BJ (cell line): ENCODE data around the gene C10orf90. TPM values are rescaled to one million over a fixed set of nuclear protein-coding genes. Genes with fewer than 3 reads are reported as not detected.

Experiments used
- CTCF ChIA-PET: fragments of 350-600 bp; formaldehyde crosslinking; extraction: SDS; loops from one replicate; lab custom pipeline; 2021; ENCODE audit warnings: antibody characterized with exemption, inconsistent platforms; lab: Yijun Ruan, JAX
- POLR2A ChIA-PET: fragments of 300-600 bp; sonication (Branson Sonifier 250); formaldehyde crosslinking; extraction: SDS; loops from one replicate; lab custom pipeline; 2021; ENCODE audit warnings: antibody characterized with exemption; lab: Charles Lee
- DNase-seq: peaks from one replicate; pipeline ENCODE4 v3.0.0-alpha.2; 2011; ENCODE audit warnings: low read depth
- H3K27me3 ChIP-seq: 2 replicates; pipeline ENCODE4 v1.6.0; 2011; ENCODE audit warnings: low read length; ENCODE audit not compliant: control insufficient read depth, insufficient read depth
- H3K36me3 ChIP-seq: 2 replicates; pipeline ENCODE4 v1.5.1; 2011; ENCODE audit warnings: low read length; ENCODE audit not compliant: control insufficient read depth, insufficient read depth
- H3K4me3 ChIP-seq: 2 replicates; pipeline ENCODE4 v1.5.1; 2011; ENCODE audit warnings: low read depth, mild to moderate bottlenecking, control low read depth, low read length
- CTCF ChIP-seq: IDR thresholded peaks from 2 replicates; pipeline ENCODE4 v1.5.1; 2011; ENCODE audit warnings: low read depth, mild to moderate bottlenecking, control low read depth, inconsistent platforms, low read length, moderate library complexity; ENCODE audit not compliant: insufficient read depth
- polyA plus RNA-seq: library from polyadenylated mRNA; depleted of rRNA; stranded (reverse); fragments of >200 nt; gene quantifications from 2 replicates; pipeline ENCODE4 v1.2.3, GENCODE V29; 2011

Gene C10orf90
- polyA plus RNA-seq, 1 experiment = not detected

- ChIA-PET POLR2A (no interaction called here), CTCF (no interaction called here)
- no peaks in the 10 kb centered on the region for H3K36me3 ChIP-seq
- TF ChIP-seq CTCF = no peak
- H3K4me3 ChIP-seq = no peak overlapping the region
- peaks cover 2% of the 10 kb centered on the region; the same call in 1 of the 2 replicates for H3K27me3 ChIP-seq
- no peak for DNase-seq
Measured at GRCh38 chr10:126438407-126438783, 232.1 kb downstream of the C10orf90 start.

DNA sequence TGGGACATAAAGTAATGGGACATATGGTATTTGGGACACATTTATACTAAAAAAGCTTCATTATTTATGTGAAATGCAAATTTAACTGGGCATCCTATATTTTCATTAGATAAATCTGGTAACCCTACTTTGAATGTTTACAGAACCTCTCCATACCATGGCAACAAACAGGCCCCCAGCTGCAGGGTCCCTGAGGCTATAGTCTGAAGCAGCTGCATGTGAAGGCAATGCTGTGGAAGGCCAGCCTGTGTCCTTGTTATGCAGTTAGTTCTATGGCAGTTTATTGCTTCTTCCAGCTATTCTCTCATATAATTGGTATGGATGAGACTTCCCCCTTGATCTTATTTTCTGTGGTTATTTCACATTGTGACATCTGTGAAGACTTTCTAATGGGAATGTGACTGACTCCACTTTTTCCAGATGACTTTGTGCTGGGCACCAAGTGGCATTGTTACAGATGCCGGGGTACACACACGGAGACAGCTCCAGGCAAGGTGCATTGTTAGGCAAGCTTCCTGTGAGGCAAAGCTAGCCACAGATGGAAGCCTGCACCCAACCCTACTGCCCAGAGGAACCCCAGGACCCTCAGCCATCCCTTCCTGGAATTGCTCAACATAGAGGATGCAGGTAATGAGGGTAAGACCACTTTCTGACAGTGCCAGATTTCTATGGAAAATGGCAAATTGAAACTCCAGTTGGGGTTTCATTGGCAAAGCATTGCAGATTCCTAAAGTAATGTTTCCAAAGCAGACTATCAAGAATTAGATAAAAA is 232.7 kb downstream of the C10orf90 start:
- CTCF ChIA-PET = no interaction called here
- POLR2A ChIA-PET = no interaction called here

GRCh38 chr10:126434235-126434634 is 236.3 kb downstream of the C10orf90 start:
- ChIA-PET POLR2A (no interaction called here), CTCF (interaction anchor here (0.6 to 0.8 kb wide), 3 partner anchors 15 to 70 kb away, joined by 3 read pairs; no protein-coding TSS in a partner anchor)
- Histone ChIP-seq H3K36me3 (no peaks in the 10 kb centered on the region), H3K27me3 (peaks cover 2% of the 10 kb centered on the region; the same call in 1 of the 2 replicates), H3K4me3 (no peak overlapping the region)
- no peak for TF ChIP-seq CTCF
- no peak for DNase-seq

More for the DNA sequence above, 232.7 kb downstream of the C10orf90 start:
- H3K36me3 ChIP-seq = no peaks in the 10 kb centered on the region
- DNase-seq = no peak
- H3K27me3 ChIP-seq = peaks cover 2% of the 10 kb centered on the region; the same call in 1 of the 2 replicates
- no peak overlapping the region for H3K4me3 ChIP-seq
- no peak for TF ChIP-seq CTCF

GRCh38 chr10:126433351-126433750 is 237.1 kb downstream of the C10orf90 start:
- no peak overlapping the region for H3K4me3 ChIP-seq
- CTCF ChIA-PET = interaction anchor here (0.7 kb wide), 1 partner anchor 16 kb away, joined by 3 read pairs; no protein-coding TSS in a partner anchor

More at GRCh38 chr10:126433351-126433750, 237.1 kb downstream of the C10orf90 start:
- no peaks in the 10 kb centered on the region for H3K36me3 ChIP-seq
- no peak for TF ChIP-seq CTCF
- DNase-seq = no peak
- H3K27me3 ChIP-seq = peaks cover 2% of the 10 kb centered on the region; the same call in 1 of the 2 replicates
- POLR2A ChIA-PET = interaction anchor here (0.6 kb wide), 1 partner anchor 19 kb away, joined by 4 read pairs; no protein-coding TSS in a partner anchor
